Measurements from ENCODE around the gene XRCC3.

Gene XRCC3

GRCh38 chr14:103738166-103738565 lies 22.9 kb upstream of the XRCC3 start:
- Histone ChIP-seq H3K27ac (ENCODE audit: low read depth, low read length) (no peak overlapping the region), H3K4me1 (ENCODE audit: control insufficient read depth, insufficient read depth, low read length) (no peaks in the 10 kb centered on the region), H3K27me3 (ENCODE audit: control insufficient read depth, insufficient read depth, low read length) (no peaks in the 10 kb centered on the region), H3K36me3 (ENCODE audit: control insufficient read depth, insufficient read depth, low read length) (peaks cover 12% of the 10 kb centered on the region; the same call in 1 of the 2 replicates), H3K9me3 (ENCODE audit: control insufficient read depth, insufficient read depth, low read length) (no peaks in the 10 kb centered on the region), H3K4me3 (ENCODE audit: low read depth, low read length) (no peak overlapping the region), H3K9ac (ENCODE audit: low read depth, low read length) (no peak overlapping the region)

GRCh38 chr14:103737432-103738045 lies 22.3 kb upstream of the XRCC3 start:
- Histone ChIP-seq H3K4me1 (ENCODE audit: control insufficient read depth, insufficient read depth, low read length) (no peaks in the 10 kb centered on the region), H3K9me3 (ENCODE audit: control insufficient read depth, insufficient read depth, low read length) (no peaks in the 10 kb centered on the region), H3K9ac (ENCODE audit: low read depth, low read length) (no peak overlapping the region), H3K27me3 (ENCODE audit: control insufficient read depth, insufficient read depth, low read length) (no peaks in the 10 kb centered on the region), H3K27ac (ENCODE audit: low read depth, low read length) (no peak overlapping the region), H3K4me3 (ENCODE audit: low read depth, low read length) (no peak overlapping the region), H3K36me3 (ENCODE audit: control insufficient read depth, insufficient read depth, low read length) (peaks cover 19% of the 10 kb centered on the region)

GRCh38 chr14:103736546-103737431 lies 21.5 kb upstream of the XRCC3 start:
- no peak overlapping the region for H3K9ac ChIP-seq (ENCODE audit: low read depth, low read length)
- no peak overlapping the region for H3K27ac ChIP-seq (ENCODE audit: low read depth, low read length)
- no peaks in the 10 kb centered on the region for H3K9me3 ChIP-seq (ENCODE audit: control insufficient read depth, insufficient read depth, low read length)
- peaks cover 22% of the 10 kb centered on the region for H3K36me3 ChIP-seq (ENCODE audit: control insufficient read depth, insufficient read depth, low read length)
- no peaks in the 10 kb centered on the region for H3K27me3 ChIP-seq (ENCODE audit: control insufficient read depth, insufficient read depth, low read length)
- no peaks in the 10 kb centered on the region for H3K4me1 ChIP-seq (ENCODE audit: control insufficient read depth, insufficient read depth, low read length)
- H3K4me3 ChIP-seq (ENCODE audit: low read depth, low read length) = no peak overlapping the region

GRCh38 chr14:103735815-103736545 lies 20.7 kb upstream of the XRCC3 start:
- Histone ChIP-seq H3K27me3 (ENCODE audit: control insufficient read depth, insufficient read depth, low read length) (no peaks in the 10 kb centered on the region), H3K27ac (ENCODE audit: low read depth, low read length) (no peak overlapping the region), H3K36me3 (ENCODE audit: control insufficient read depth, insufficient read depth, low read length) (peaks cover 26% of the 10 kb centered on the region), H3K4me3 (ENCODE audit: low read depth, low read length) (no peak overlapping the region), H3K9me3 (ENCODE audit: control insufficient read depth, insufficient read depth, low read length) (no peaks in the 10 kb centered on the region), H3K4me1 (ENCODE audit: control insufficient read depth, insufficient read depth, low read length) (no peaks in the 10 kb centered on the region), H3K9ac (ENCODE audit: low read depth, low read length) (no peak overlapping the region)

- H3K27me3 ChIP-seq (ENCODE audit: control insufficient read depth, insufficient read depth, low read length) = no peaks in the 10 kb centered on the region
- no peaks in the 10 kb centered on the region for H3K9me3 ChIP-seq (ENCODE audit: control insufficient read depth, insufficient read depth, low read length)
- no peaks in the 10 kb centered on the region for H3K4me1 ChIP-seq (ENCODE audit: control insufficient read depth, insufficient read depth, low read length)
- H3K4me3 ChIP-seq (ENCODE audit: low read depth, low read length) = no peak overlapping the region
- no peak overlapping the region for H3K27ac ChIP-seq (ENCODE audit: low read depth, low read length)
- no peak overlapping the region for H3K9ac ChIP-seq (ENCODE audit: low read depth, low read length)
- peaks cover 29% of the 10 kb centered on the region for H3K36me3 ChIP-seq (ENCODE audit: control insufficient read depth, insufficient read depth, low read length)
Measured at GRCh38 chr14:103735439-103735814, 20.2 kb upstream of the XRCC3 start.

- Histone ChIP-seq H3K36me3 (ENCODE audit: control insufficient read depth, insufficient read depth, low read length) (peaks cover 33% of the 10 kb centered on the region), H3K9me3 (ENCODE audit: control insufficient read depth, insufficient read depth, low read length) (no peaks in the 10 kb centered on the region), H3K27me3 (ENCODE audit: control insufficient read depth, insufficient read depth, low read length) (no peaks in the 10 kb centered on the region), H3K4me1 (ENCODE audit: control insufficient read depth, insufficient read depth, low read length) (no peaks in the 10 kb centered on the region), H3K27ac (ENCODE audit: low read depth, low read length) (no peak overlapping the region), H3K9ac (ENCODE audit: low read depth, low read length) (no peak overlapping the region), H3K4me3 (ENCODE audit: low read depth, low read length) (no peak overlapping the region)
Measured at GRCh38 chr14:103735022-103735421, 19.8 kb upstream of the XRCC3 start.

- H3K4me3 ChIP-seq (ENCODE audit: low read depth, low read length) = no peak overlapping the region
- H3K36me3 ChIP-seq (ENCODE audit: control insufficient read depth, insufficient read depth, low read length) = peaks cover 40% of the 10 kb centered on the region
- no peaks in the 10 kb centered on the region for H3K4me1 ChIP-seq (ENCODE audit: control insufficient read depth, insufficient read depth, low read length)
- no peaks in the 10 kb centered on the region for H3K9me3 ChIP-seq (ENCODE audit: control insufficient read depth, insufficient read depth, low read length)
- no peak overlapping the region for H3K9ac ChIP-seq (ENCODE audit: low read depth, low read length)
- no peaks in the 10 kb centered on the region for H3K27me3 ChIP-seq (ENCODE audit: control insufficient read depth, insufficient read depth, low read length)
- H3K27ac ChIP-seq (ENCODE audit: low read depth, low read length) = no peak overlapping the region
Measured at GRCh38 chr14:103734081-103734888, 19.0 kb upstream of the XRCC3 start.

GRCh38 chr14:103733651-103734050 lies 18.4 kb upstream of the XRCC3 start:
- Histone ChIP-seq H3K4me1 (ENCODE audit: control insufficient read depth, insufficient read depth, low read length) (no peaks in the 10 kb centered on the region), H3K9ac (ENCODE audit: low read depth, low read length) (no peak overlapping the region), H3K4me3 (ENCODE audit: low read depth, low read length) (no peak overlapping the region), H3K27me3 (ENCODE audit: control insufficient read depth, insufficient read depth, low read length) (no peaks in the 10 kb centered on the region), H3K36me3 (ENCODE audit: control insufficient read depth, insufficient read depth, low read length) (peaks cover 45% of the 10 kb centered on the region), H3K27ac (ENCODE audit: low read depth, low read length) (no peak overlapping the region), H3K9me3 (ENCODE audit: control insufficient read depth, insufficient read depth, low read length) (no peaks in the 10 kb centered on the region)

GRCh38 chr14:103732868-103733620 lies 17.8 kb upstream of the XRCC3 start:
- Histone ChIP-seq H3K9ac (ENCODE audit: low read depth, low read length) (no peak overlapping the region), H3K27ac (ENCODE audit: low read depth, low read length) (no peak overlapping the region), H3K4me1 (ENCODE audit: control insufficient read depth, insufficient read depth, low read length) (no peaks in the 10 kb centered on the region), H3K27me3 (ENCODE audit: control insufficient read depth, insufficient read depth, low read length) (no peaks in the 10 kb centered on the region), H3K4me3 (ENCODE audit: low read depth, low read length) (no peak overlapping the region), H3K9me3 (ENCODE audit: control insufficient read depth, insufficient read depth, low read length) (no peaks in the 10 kb centered on the region), H3K36me3 (ENCODE audit: control insufficient read depth, insufficient read depth, low read length) (peaks cover 45% of the 10 kb centered on the region)
